PC-9 (cell line): ENCODE results near the gene CCL8.

Experiments used
- EZH2 ChIP-seq: fragments of 200-600 bp; sonication (generic); IDR thresholded peaks from 2 replicates; pipeline ENCODE4 v1.8.0; 2017; ENCODE audit warnings: antibody characterized with exemption, low read depth
- TF ChIP-seq, protein P1 (sequence below): fragments of 200-600 bp; sonication (generic); conservative IDR thresholded peaks from 2 replicates; pipeline ENCODE4 v1.6.1; 2017; ENCODE audit warnings: mixed run types, antibody characterized with exemption, mild to moderate bottlenecking, moderate library complexity

- TF ChIP-seq, protein P1, sequence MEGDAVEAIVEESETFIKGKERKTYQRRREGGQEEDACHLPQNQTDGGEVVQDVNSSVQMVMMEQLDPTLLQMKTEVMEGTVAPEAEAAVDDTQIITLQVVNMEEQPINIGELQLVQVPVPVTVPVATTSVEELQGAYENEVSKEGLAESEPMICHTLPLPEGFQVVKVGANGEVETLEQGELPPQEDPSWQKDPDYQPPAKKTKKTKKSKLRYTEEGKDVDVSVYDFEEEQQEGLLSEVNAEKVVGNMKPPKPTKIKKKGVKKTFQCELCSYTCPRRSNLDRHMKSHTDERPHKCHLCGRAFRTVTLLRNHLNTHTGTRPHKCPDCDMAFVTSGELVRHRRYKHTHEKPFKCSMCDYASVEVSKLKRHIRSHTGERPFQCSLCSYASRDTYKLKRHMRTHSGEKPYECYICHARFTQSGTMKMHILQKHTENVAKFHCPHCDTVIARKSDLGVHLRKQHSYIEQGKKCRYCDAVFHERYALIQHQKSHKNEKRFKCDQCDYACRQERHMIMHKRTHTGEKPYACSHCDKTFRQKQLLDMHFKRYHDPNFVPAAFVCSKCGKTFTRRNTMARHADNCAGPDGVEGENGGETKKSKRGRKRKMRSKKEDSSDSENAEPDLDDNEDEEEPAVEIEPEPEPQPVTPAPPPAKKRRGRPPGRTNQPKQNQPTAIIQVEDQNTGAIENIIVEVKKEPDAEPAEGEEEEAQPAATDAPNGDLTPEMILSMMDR = no peak
- no peak for TF ChIP-seq EZH2
Observed at GRCh38 chr17:34368946-34369500, 49.8 kb downstream of the CCL8 start.
